CD4-positive, alpha-beta memory T cell (primary cell): ENCODE data around the gene CMTM1. TPM values are rescaled to one million over a fixed set of nuclear protein-coding genes. Genes with fewer than 3 reads are reported as not detected.

Experiments
- CTCF ChIA-PET: fragments of 350-600 bp; sonication (Branson Sonifier 250); formaldehyde crosslinking; loops from one replicate; lab custom pipeline; 2021; ENCODE audit warnings: inconsistent platforms; ENCODE audit not compliant: partially characterized antibody; lab: Charles Lee
- POLR2A ChIA-PET: fragments of 350-600 bp; sonication (Branson Sonifier 250); formaldehyde crosslinking; loops from one replicate; lab custom pipeline; 2021; ENCODE audit not compliant: partially characterized antibody; lab: Charles Lee
- DNase-seq, 5 donors: peaks; one replicate each; pipeline versions ENCODE4 v3.0.0 to v3.0.0-alpha.2; 2020 to 2022; ENCODE audit warnings: mixed read lengths in 1 of 5
- H3K27ac ChIP-seq: one replicate; pipeline ENCODE4 v1.7.0; 2013; ENCODE audit warnings: low read depth, low read length
- H3K27me3 ChIP-seq: 2 replicates; pipeline ENCODE4 v1.7.0; 2013; ENCODE audit warnings: mild to moderate bottlenecking, low read length, moderate library complexity; ENCODE audit not compliant: insufficient read depth
- H3K36me3 ChIP-seq: 2 replicates; pipeline ENCODE4 v1.7.0; 2013; ENCODE audit warnings: mild to moderate bottlenecking, low read length, moderate library complexity; ENCODE audit not compliant: insufficient read depth
- H3K4me1 ChIP-seq: 2 replicates; pipeline ENCODE4 v1.7.0; 2013; ENCODE audit warnings: mild to moderate bottlenecking, low read length, moderate library complexity; ENCODE audit not compliant: insufficient read depth
- H3K4me3 ChIP-seq, 2 donors: one replicate each; pipeline ENCODE4 v1.7.0; 2013; ENCODE audit warnings: low read length in 2 of 2, mild to moderate bottlenecking in 1 of 2
- H3K9me3 ChIP-seq, 2 donors: one replicate each; pipeline ENCODE4 v1.7.0; 2013; ENCODE audit warnings: low read length in 2 of 2, control low read depth in 1 of 2; ENCODE audit not compliant: control insufficient read depth in 1 of 2
- H3K27ac Mint-ChIP-seq, 7 donors: one replicate each; pipeline ENCODE4 v1.8.0; 2020 to 2021; ENCODE audit warnings: mixed read lengths in 7 of 7, mild to moderate bottlenecking in 6 of 7, inconsistent platforms in 3 of 7, moderate library complexity in 3 of 7
- H3K27me3 Mint-ChIP-seq, 2 donors: one replicate each; pipeline ENCODE4 v1.8.0; 2020 to 2021; ENCODE audit warnings: mixed read lengths in 2 of 2
- H3K36me3 Mint-ChIP-seq, 2 donors: one replicate each; pipeline ENCODE4 v1.8.0; 2020 to 2021; ENCODE audit warnings: mixed read lengths in 2 of 2, inconsistent platforms in 1 of 2, mild to moderate bottlenecking in 1 of 2
- H3K4me1 Mint-ChIP-seq, 4 donors: one replicate each; pipeline ENCODE4 v1.8.0; 2020 to 2021; ENCODE audit warnings: mixed read lengths in 4 of 4, mild to moderate bottlenecking in 1 of 4
- H3K4me3 Mint-ChIP-seq, 8 donors: one replicate each; pipeline ENCODE4 v1.8.0; 2020 to 2021; ENCODE audit warnings: mixed read lengths in 8 of 8, mild to moderate bottlenecking in 7 of 8, moderate library complexity in 6 of 8, inconsistent platforms in 3 of 8
- H3K9me3 Mint-ChIP-seq, 8 donors: one replicate each; pipeline ENCODE4 v1.8.0; 2020 to 2021; ENCODE audit warnings: mixed read lengths in 8 of 8, mild to moderate bottlenecking in 5 of 8, inconsistent platforms in 3 of 8, moderate library complexity in 1 of 8
- intact Hi-C: fragments of 100-400 bp; cut with micrococcal nuclease; formaldehyde crosslinking; loops from one replicate; pipeline ENCODE4 v1.15.1; 2023
- polyA plus RNA-seq, 2 donors: library from polyadenylated mRNA; unstranded; fragments of 300-500 nt; fragmentation: Illumina TruSeq; gene quantifications; one replicate each; pipeline ENCODE4 v1.2.3, GENCODE V29; 2021
- total RNA-seq, 2 experiments: library from RNA; stranded (reverse); gene quantifications; one replicate each; pipeline ENCODE4 v1.2.3, GENCODE V29; 2021

Gene CMTM1
- total and polyA plus RNA-seq, 4 experiments from 2014 or later = 0.80 to 13.4 (median 6.9) TPM

- H3K9me3 ChIP-seq = no peaks in the 10 kb centered on the region
- POLR2A ChIA-PET = interaction anchor here (4.8 kb wide), 1 partner anchor 48 kb away, joined by 101 read pairs; the partner anchor contains the start of genes CKLF and TK2
- no peak for DNase-seq
- H3K4me1 ChIP-seq = peaks cover 43% of the 10 kb centered on the region
- Mint-ChIP-seq H3K4me1 (peaks cover 29 to 51% (median 40%) of the 10 kb centered on the region in 4 donors), H3K27me3 (peaks cover 0 to 4% of the 10 kb centered on the region in 2 donors), H3K4me3 (no peak overlapping the region), H3K27ac (no peak overlapping the region), H3K36me3 (peaks cover 4 to 10% of the 10 kb centered on the region in 2 donors), H3K9me3 (peaks cover 0 to 8% (median 5%) of the 10 kb centered on the region in 8 donors)
- intact Hi-C loops = no loop called here
- CTCF ChIA-PET = interaction anchor here (0.6 to 3.6 kb wide), 2 partner anchors 12 to 115 kb away, joined by 3 to 17 read pairs; no protein-coding TSS in a partner anchor
- H3K27ac ChIP-seq = no peak overlapping the region
- H3K27me3 ChIP-seq = no peaks in the 10 kb centered on the region
- H3K36me3 ChIP-seq = no peaks in the 10 kb centered on the region
- no peak overlapping the region for H3K4me3 ChIP-seq
These were observed 35.2 kb downstream of the CMTM1 start for GRCh38 chr16:66601471-66601870.

DNA sequence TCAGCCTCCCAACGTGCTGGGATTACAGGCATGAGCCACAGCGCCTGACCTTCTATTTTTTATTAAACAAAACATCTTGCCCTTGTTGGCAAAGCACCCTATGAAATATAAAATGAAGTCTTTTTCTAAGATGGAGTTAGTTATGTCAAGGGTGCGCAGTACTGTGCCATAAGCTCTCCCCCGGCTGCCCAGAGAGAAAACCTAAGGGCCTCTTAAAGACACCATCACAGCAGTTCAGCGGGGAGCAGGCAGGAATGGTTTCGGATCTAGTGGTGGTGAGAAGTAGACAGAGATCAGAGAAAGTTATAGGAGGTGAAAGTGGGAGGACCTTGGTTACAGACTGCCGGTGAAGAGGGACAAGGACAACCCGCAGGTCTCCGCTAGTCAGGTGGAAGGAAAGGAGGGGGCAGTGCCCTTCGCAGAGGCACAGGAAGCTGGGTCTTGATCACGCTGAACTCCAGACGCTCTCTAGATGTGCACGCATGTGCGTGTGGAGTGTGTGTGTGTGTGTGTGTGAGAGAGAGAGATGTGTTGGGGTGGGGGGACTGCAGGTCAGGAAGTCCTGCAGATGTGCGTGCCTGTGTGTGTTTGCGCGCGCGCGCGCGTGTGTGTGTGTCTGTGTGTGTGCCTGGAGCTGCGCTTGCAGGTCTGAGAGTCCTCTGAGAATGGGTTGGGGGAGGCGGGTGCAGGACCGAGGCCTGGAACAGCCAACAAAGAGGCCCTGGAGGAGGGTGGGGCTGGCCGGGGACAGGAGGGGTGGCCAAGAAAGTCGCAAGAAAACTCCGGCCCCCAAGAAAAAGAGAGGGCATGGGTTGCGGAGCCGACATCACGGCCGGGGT is 37.5 kb downstream of the CMTM1 start:
- H3K9me3 ChIP-seq = no peaks in the 10 kb centered on the region
- POLR2A ChIA-PET = interaction anchor here (0.6 to 4.8 kb wide), 30 partner anchors 9 to 556 kb away, joined by 3 to 101 read pairs (median 4); partner anchors contain the start of genes CKLF, CMTM2, DYNC1LI2 and FBXL8
- H3K27me3 ChIP-seq = no peaks in the 10 kb centered on the region
- CTCF ChIA-PET = interaction anchor here (0.8 to 3.6 kb wide), 13 partner anchors 14 to 199 kb away, joined by 3 to 17 read pairs (median 5); partner anchors contain the start of gene CKLF
- H3K36me3 Mint-ChIP-seq = peaks cover 4 to 15% of the 10 kb centered on the region in 2 donors
- H3K4me3 ChIP-seq = peak overlapping the region; percentile 47 to 59
- peak; percentile 84 to 94 (median 86) for DNase-seq
- H3K27ac ChIP-seq = peak overlapping the region; percentile 57
- intact Hi-C loops = loop anchor here (1.0 to 2.0 kb wide), 9 partner anchors 14 to 228 kb away; partner anchors contain the start of genes CKLF and DYNC1LI2
- H3K27me3 Mint-ChIP-seq = peaks cover 0 to 4% of the 10 kb centered on the region in 2 donors
- H3K27ac Mint-ChIP-seq = peak overlapping the region; percentile 89 to 96 (median 95)
- peak overlapping the region; percentile 89 to 99 (median 92) for H3K4me3 Mint-ChIP-seq
- peaks cover 0 to 8% (median 5%) of the 10 kb centered on the region in 8 donors for H3K9me3 Mint-ChIP-seq
- H3K36me3 ChIP-seq = peaks cover 2% of the 10 kb centered on the region
- peaks cover 24 to 59% (median 39%) of the 10 kb centered on the region in 4 donors for H3K4me1 Mint-ChIP-seq
- peaks cover 46% of the 10 kb centered on the region for H3K4me1 ChIP-seq

DNA sequence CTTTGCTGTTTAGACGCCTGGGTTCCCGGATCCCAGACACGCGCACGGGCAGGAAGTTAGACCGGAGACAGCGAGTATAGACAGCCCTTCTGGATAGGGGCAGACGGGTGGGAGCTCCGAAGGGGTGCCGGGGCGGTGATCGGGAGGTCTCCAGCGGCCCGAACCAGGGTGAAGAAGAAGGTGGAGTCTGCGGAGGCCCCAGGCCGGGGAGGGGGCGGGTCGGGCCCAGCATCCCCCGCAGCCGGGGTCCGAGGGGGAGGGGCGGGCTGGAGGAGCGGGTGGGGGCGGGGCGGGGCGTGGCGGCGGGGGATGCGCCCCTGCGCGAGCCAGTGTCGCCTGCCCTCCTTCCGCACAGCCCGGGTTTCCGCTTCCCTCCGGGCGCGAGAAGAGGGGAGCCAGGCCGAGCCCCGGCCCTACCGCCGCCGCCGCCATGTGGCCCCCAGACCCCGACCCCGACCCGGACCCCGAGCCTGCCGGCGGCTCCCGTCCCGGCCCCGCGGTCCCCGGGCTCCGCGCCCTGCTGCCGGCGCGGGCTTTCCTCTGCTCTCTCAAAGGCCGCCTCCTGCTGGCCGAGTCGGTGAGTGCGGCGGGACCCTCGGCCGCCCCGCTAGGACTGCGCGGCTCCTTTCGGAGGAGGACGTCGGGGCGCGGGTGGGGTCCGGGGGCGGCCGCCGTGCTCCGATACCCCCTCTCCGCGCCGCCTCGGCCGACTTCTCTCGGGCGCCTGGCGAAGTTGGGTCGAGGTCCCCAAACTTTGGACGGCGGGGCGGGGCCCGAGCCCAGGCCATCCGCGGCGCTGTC is 38.3 kb downstream of the CMTM1 start, which contains the start of gene CMTM3:
Gene CMTM3, plus strand, starts transcription at position 329 of the 801 bp plus-strand sequence. Its CDS starts 102 bp downstream, at position 431.
- H3K9me3 Mint-ChIP-seq = peaks cover 0 to 8% (median 5%) of the 10 kb centered on the region in 8 donors
- CTCF ChIA-PET = interaction anchor here (0.6 to 3.6 kb wide), 11 partner anchors 15 to 199 kb away, joined by 3 to 17 read pairs (median 6); partner anchors contain the start of gene CKLF
- no peaks in the 10 kb centered on the region for H3K9me3 ChIP-seq
- no peaks in the 10 kb centered on the region for H3K27me3 ChIP-seq
- POLR2A ChIA-PET = interaction anchor here (0.6 to 4.8 kb wide), 29 partner anchors 10 to 555 kb away, joined by 3 to 101 read pairs (median 5); partner anchors contain the start of genes CKLF, CMTM2, DYNC1LI2 and FBXL8
- DNase-seq = peak; percentile 68 to 75 (median 73)
- intact Hi-C loops = loop anchor here (1.0 to 5.0 kb wide), 10 partner anchors 15 to 227 kb away; partner anchors contain the start of genes CKLF, CMTM4 and DYNC1LI2
- H3K27ac Mint-ChIP-seq = peak within 1 kb of the TSS; percentile 89 to 96 (median 95)
- peak within 1 kb of the TSS; percentile 89 to 99 (median 92) for H3K4me3 Mint-ChIP-seq
- peaks cover 48% of the 10 kb centered on the region for H3K4me1 ChIP-seq
- peak within 1 kb of the TSS; percentile 73 for H3K27ac ChIP-seq
- H3K4me3 ChIP-seq = peak within 1 kb of the TSS; percentile 47 to 59
- peaks cover 4 to 15% of the 10 kb centered on the region in 2 donors for H3K36me3 Mint-ChIP-seq
- H3K36me3 ChIP-seq = peaks cover 9% of the 10 kb centered on the region
- H3K4me1 Mint-ChIP-seq = peaks cover 24 to 58% (median 38%) of the 10 kb centered on the region in 4 donors
- peaks cover 0 to 4% of the 10 kb centered on the region in 2 donors for H3K27me3 Mint-ChIP-seq

DNA sequence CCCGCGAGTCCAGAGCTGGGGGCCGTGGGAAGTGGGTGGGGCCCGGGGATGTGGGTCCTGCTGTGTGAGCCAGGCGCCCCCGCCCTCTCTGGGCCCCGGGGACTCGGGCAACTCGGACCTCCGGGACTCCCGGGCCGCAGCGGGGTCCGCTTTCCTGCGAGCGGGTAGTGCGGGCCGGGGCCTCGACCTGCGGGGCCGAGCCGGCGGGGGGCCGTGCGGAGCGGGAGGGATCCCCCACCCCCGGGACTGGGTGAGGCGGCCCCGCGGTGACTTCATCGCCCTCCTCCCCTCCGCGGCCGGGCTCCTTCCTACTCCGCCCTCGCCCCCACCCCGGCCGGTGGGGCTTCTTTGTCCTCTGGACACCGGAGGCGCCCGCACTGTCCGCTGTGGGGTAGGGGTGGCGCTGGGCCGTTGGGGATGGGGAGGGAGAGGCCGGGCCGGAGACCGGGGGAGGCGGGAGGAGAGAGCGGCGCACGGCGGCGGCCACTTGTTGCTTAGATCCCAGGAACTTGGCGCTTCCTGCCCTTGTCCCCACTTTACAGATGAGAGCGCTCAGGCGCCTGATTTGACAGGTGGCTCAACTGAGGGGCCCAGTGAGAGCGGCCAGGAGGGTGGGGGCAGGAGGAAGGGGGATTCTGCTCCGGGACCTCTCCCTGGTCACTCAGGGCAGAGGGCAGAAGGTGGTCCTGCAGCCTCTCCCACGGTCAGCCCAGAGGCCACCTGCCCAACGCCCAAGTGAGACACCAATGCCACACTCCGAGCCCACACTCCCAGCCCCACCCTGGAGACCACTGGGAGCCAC is 39.1 kb downstream of the CMTM1 start:
- ChIA-PET CTCF (interaction anchor here (0.6 to 1.3 kb wide), 2 partner anchors 25 to 195 kb away, joined by 3 read pairs; no protein-coding TSS in a partner anchor), POLR2A (interaction anchor here (0.6 to 4.8 kb wide), 10 partner anchors 15 to 225 kb away, joined by 3 to 101 read pairs (median 12); partner anchors contain the start of genes CKLF, NAE1 and TK2)
- Mint-ChIP-seq H3K27ac (peak overlapping the region in 6 of 7 donors; percentile 57 to 89 (median 86)), H3K9me3 (peaks cover 0 to 8% (median 5%) of the 10 kb centered on the region in 8 donors), H3K4me3 (peak overlapping the region; percentile 73 to 92 (median 82)), H3K27me3 (peaks cover 0 to 4% of the 10 kb centered on the region in 2 donors), H3K36me3 (peaks cover 12 to 17% of the 10 kb centered on the region in 2 donors), H3K4me1 (peaks cover 22 to 53% (median 36%) of the 10 kb centered on the region in 4 donors)
- H3K36me3 ChIP-seq = peaks cover 17% of the 10 kb centered on the region
- no peaks in the 10 kb centered on the region for H3K27me3 ChIP-seq
- peak overlapping the region; percentile 6 to 59 for H3K4me3 ChIP-seq
- no peaks in the 10 kb centered on the region for H3K9me3 ChIP-seq
- H3K4me1 ChIP-seq = peaks cover 45% of the 10 kb centered on the region
- DNase-seq = peak in 4 of 5 donors; percentile 17 to 54 (median 30)
- intact Hi-C loops = loop anchor here (2.0 to 5.0 kb wide), 6 partner anchors 43 to 145 kb away; partner anchors contain the start of genes CKLF, CMTM4 and DYNC1LI2
- peak overlapping the region; percentile 73 for H3K27ac ChIP-seq

- ChIA-PET CTCF (interaction anchor here (0.8 to 4.1 kb wide), 6 partner anchors 10 to 197 kb away, joined by 3 to 51 read pairs (median 8); partner anchors contain the start of gene CKLF), POLR2A (interaction anchor here (2.0 kb wide), 1 partner anchor 54 kb away, joined by 7 read pairs; the partner anchor contains the start of gene CKLF)
- H3K9me3 Mint-ChIP-seq = peaks cover 0 to 6% (median 0%) of the 10 kb centered on the region in 8 donors
- H3K4me1 ChIP-seq = peaks cover 45% of the 10 kb centered on the region
- H3K27me3 ChIP-seq = no peaks in the 10 kb centered on the region
- peaks cover 8 to 23% of the 10 kb centered on the region in 2 donors for H3K36me3 Mint-ChIP-seq
- H3K36me3 ChIP-seq = peaks cover 25% of the 10 kb centered on the region
- peak overlapping the region; percentile 75 to 92 (median 82) for H3K4me3 Mint-ChIP-seq
- H3K9me3 ChIP-seq = no peaks in the 10 kb centered on the region
- H3K27ac ChIP-seq = peak overlapping the region; percentile 73
- H3K27me3 Mint-ChIP-seq = peaks cover 0 to 4% of the 10 kb centered on the region in 2 donors
- H3K4me3 ChIP-seq = peak overlapping the region in 1 of 2 donors; percentile 59
- peaks cover 18 to 46% (median 34%) of the 10 kb centered on the region in 4 donors for H3K4me1 Mint-ChIP-seq
- intact Hi-C loops = loop anchor here (2.0 to 5.0 kb wide), 6 partner anchors 43 to 145 kb away; partner anchors contain the start of genes CKLF, CMTM4 and DYNC1LI2
- H3K27ac Mint-ChIP-seq = peak overlapping the region; percentile 78 to 89 (median 85)
- DNase-seq = no peak
These were observed 39.9 kb downstream of the CMTM1 start for GRCh38 chr16:66605979-66606751.
